ENCODE measurements around the gene PSTPIP1. TPM values are rescaled to one million over a fixed set of nuclear protein-coding genes. Genes with fewer than 3 reads are reported as not detected.

PSTPIP1 gene
- total and polyA plus RNA-seq, 2 of the 4 experiments (the other 2 are of a cell fraction): 0.36 to 1.1 TPM

- 0 out of 2 replicates have a peak, but pooled peaks cover 5% of the 10 kb centered on the region for H3K9me3 ChIP-seq (ENCODE audit: control insufficient read depth, insufficient read depth, low read length)
- no peak for DNase-seq
- intact Hi-C loops (cut with micrococcal nuclease) (no loop called here), in situ Hi-C loops (cut with MboI; ENCODE audit: low sequenced_read_pairs) (no loop called here), dilution Hi-C loops (cut with HindIII; ENCODE audit: low sequenced_read_pairs, unreplicated experiment) (no loop called here)
- POLR2A ChIA-PET (ENCODE audit: unreplicated experiment): no interaction called here
- no peaks in the 10 kb centered on the region for H3K79me1 ChIP-seq (ENCODE audit: low read depth in 1 of 2, low read length in 2 of 2)
- no peak overlapping the region for H2BK15ac ChIP-seq (ENCODE audit: low read depth, low read length)
- no TSS peak for BruUV-seq (replicated peaks)
- no peak overlapping the region for H3K56ac ChIP-seq (ENCODE audit: extremely low read depth, insufficient read depth, low read length)
- no peak overlapping the region for H2AK5ac ChIP-seq (ENCODE audit: low read depth, low read length)
- no peak overlapping the region for H2BK5ac ChIP-seq (ENCODE audit: low read depth, low read length, poor library complexity, severe bottlenecking)
- no peak for ATAC-seq (ENCODE audit: low read depth)
- no peak overlapping the region for H2AFZ ChIP-seq (replicated peaks; ENCODE audit: low read length, poor library complexity)
- no peak for TF ChIP-seq CHD1 (IDR thresholded peaks at IDR 0.05; ENCODE audit: low read depth, low read length)
- TF ChIP-seq BHLHE40 (IDR thresholded peaks at IDR 0.05; ENCODE audit: low read depth, low read length): no peak
- no peak for TF ChIP-seq MAFK (IDR thresholded peaks at IDR 0.05; ENCODE audit: low read depth, low read length)
- TF ChIP-seq, protein P1, sequence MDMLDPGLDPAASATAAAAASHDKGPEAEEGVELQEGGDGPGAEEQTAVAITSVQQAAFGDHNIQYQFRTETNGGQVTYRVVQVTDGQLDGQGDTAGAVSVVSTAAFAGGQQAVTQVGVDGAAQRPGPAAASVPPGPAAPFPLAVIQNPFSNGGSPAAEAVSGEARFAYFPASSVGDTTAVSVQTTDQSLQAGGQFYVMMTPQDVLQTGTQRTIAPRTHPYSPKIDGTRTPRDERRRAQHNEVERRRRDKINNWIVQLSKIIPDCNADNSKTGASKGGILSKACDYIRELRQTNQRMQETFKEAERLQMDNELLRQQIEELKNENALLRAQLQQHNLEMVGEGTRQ (IDR thresholded peaks at IDR 0.05; ENCODE audit: low read depth, low read length): no peak
- no peak for TF ChIP-seq CTCF (conservative IDR thresholded peaks at IDR 0.05; ENCODE audit: low read depth, low read length)
- no peak for TF ChIP-seq POLR2A (IDR thresholded peaks at IDR 0.05; ENCODE audit: low read depth, low read length)
- TF ChIP-seq RAD21 (IDR thresholded peaks at IDR 0.05; ENCODE audit: low read length): no peak
- TF ChIP-seq FOS (IDR thresholded peaks at IDR 0.05; ENCODE audit: low read depth, low read length): no peak
- TF ChIP-seq CEBPB (IDR thresholded peaks at IDR 0.05; ENCODE audit: low read depth, low read length): no peak
- TF ChIP-seq, protein P2, sequence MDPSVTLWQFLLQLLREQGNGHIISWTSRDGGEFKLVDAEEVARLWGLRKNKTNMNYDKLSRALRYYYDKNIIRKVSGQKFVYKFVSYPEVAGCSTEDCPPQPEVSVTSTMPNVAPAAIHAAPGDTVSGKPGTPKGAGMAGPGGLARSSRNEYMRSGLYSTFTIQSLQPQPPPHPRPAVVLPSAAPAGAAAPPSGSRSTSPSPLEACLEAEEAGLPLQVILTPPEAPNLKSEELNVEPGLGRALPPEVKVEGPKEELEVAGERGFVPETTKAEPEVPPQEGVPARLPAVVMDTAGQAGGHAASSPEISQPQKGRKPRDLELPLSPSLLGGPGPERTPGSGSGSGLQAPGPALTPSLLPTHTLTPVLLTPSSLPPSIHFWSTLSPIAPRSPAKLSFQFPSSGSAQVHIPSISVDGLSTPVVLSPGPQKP (IDR thresholded peaks at IDR 0.05; ENCODE audit: borderline replicate concordance, low read depth, low read length): no peak
- TF ChIP-seq RFX5 (IDR thresholded peaks at IDR 0.05; ENCODE audit: low read depth, low read length): no peak
- TF ChIP-seq RCOR1 (IDR thresholded peaks at IDR 0.05; ENCODE audit: insufficient replicate concordance, low read length): no peak
- no peak for TF ChIP-seq MAZ (IDR thresholded peaks at IDR 0.05; ENCODE audit: borderline replicate concordance, low read depth, low read length)
- TF ChIP-seq MXI1 (IDR thresholded peaks at IDR 0.05; ENCODE audit: borderline replicate concordance, low read depth, low read length): no peak
- TF ChIP-seq SMC3 (IDR thresholded peaks at IDR 0.05; ENCODE audit: low read depth, low read length): no peak
- TF ChIP-seq NFE2L2 (IDR thresholded peaks at IDR 0.05; ENCODE audit: low read depth, low read length): no peak
- H3K27me3 ChIP-seq (ENCODE audit: control insufficient read depth, insufficient read depth, low read length): peaks cover 20% of the 10 kb centered on the region
- H3K9ac ChIP-seq (ENCODE audit: low read depth, low read length): no peak overlapping the region
- no peak overlapping the region for H3K14ac ChIP-seq (replicated peaks; ENCODE audit: low read depth, low read length)
- H3K4me2 ChIP-seq (ENCODE audit: low read depth, low read length): no peak overlapping the region
- H3K23ac ChIP-seq (ENCODE audit: low read depth, low read length): no peak overlapping the region
- no peak overlapping the region for H3K27ac ChIP-seq (ENCODE audit: insufficient read depth, low read length)
- H2BK120ac ChIP-seq (ENCODE audit: low read depth, low read length): no peak overlapping the region
- no peak overlapping the region for H4K5ac ChIP-seq (ENCODE audit: low read depth, low read length)
- H3K36me3 ChIP-seq (ENCODE audit: control insufficient read depth, insufficient read depth, low read length): no peaks in the 10 kb centered on the region
- H2BK20ac ChIP-seq (ENCODE audit: low read depth, low read length): no peak overlapping the region
- no peak overlapping the region for H4K91ac ChIP-seq (ENCODE audit: insufficient read depth, low read depth, low read length)
- H3K4me3 ChIP-seq (ENCODE audit: insufficient read depth, low read depth, low read length): no peak overlapping the region
- no peaks in the 10 kb centered on the region for H3K9me1 ChIP-seq (ENCODE audit: insufficient read depth, low read length)
- no peaks in the 10 kb centered on the region for H3K4me1 ChIP-seq (ENCODE audit: control insufficient read depth, insufficient read depth, low read length)
- no peaks in the 10 kb centered on the region for H4K20me1 ChIP-seq (ENCODE audit: insufficient read depth, low read length)
- no peak overlapping the region for H2AK9ac ChIP-seq (replicated peaks; ENCODE audit: low read depth, low read length, poor library complexity)
- H3K4ac ChIP-seq (ENCODE audit: low read depth, low read length): no peak overlapping the region
- no peak overlapping the region for H3K18ac ChIP-seq (ENCODE audit: low read depth, low read length)
- CTCF ChIA-PET: no interaction called here
- WGBS, 2 experiments (ENCODE audit: extremely low coverage in 2 of 2, insufficient read length in 1 of 2): 79% methylated on average over 9 of the region's 9 CpGs; no CpG with 5 or more reads in 1 of the 2 experiments
- H4K8ac ChIP-seq (ENCODE audit: low read depth in 2 of 2, low read length in 2 of 2): no peak overlapping the region
Observed at GRCh38 chr15:76982356-76982755, 12.6 kb upstream of the PSTPIP1 start.
